Measurements from ENCODE around the gene RGS7. TPM values are rescaled to one million over a fixed set of nuclear protein-coding genes. Genes with fewer than 3 reads are reported as not detected.

RGS7 gene
- 0.18 TPM for polyA plus RNA-seq (2013, experiment 1 of 2)
- polyA plus RNA-seq (2013, experiment 2 of 2): not detected

DNA sequence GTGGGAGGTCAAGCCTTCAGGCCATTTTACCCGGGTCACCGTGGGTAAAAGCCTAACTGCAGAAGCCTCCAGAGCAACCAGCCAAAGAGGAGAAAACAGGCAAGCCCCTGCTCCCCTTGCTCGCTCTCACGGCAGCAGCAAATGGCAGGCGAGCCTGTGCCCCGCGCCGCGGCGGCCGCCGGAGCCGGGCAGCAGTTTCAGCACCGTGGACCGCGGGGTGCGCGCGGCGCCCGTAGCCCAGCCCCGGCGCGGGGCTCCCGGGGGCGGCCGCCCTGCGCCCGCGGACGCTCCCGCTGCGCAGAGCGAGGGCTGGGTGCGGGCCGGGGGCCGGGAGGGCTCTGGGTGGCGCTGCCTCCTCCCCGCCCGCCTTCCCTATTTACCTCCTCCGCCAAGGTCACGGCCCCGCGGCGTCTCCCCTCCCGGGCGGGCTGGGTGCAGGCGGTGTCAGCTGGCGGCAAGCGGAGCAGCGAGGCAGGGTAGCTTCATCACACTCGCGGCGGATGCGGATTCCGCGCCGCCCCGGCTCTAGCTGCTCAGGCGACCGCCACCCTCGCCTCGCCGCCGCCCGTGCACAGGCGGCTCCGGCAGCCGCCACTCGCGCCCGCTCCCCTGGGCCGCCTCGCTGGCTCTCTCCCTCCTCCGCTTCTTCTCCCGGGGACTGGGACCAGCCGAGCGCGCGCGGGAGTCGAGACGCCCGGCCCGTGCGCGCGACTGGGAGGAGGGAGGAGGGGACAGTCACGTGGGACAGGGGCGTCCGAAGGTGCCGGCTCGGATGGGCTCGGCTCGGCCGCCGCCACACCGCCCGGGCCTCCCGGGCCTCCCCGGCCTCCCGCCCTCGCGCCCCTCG is at the start of gene RGS7:
RGS7 (minus strand) TSS at position 687 of the 847 bp plus-strand sequence.
- Histone ChIP-seq H3K27ac (ENCODE audit: low read depth, low read length, severe bottlenecking) (no peak within 1 kb of the TSS), H3K9me3 (ENCODE audit: control insufficient read depth, low read length) (no peaks in the 10 kb centered on the region)
- WGBS, 2 experiments (ENCODE audit: insufficient coverage in 2 of 2): 0% methylated on average over 37 to 79 of the region's 105 CpGs

DNA sequence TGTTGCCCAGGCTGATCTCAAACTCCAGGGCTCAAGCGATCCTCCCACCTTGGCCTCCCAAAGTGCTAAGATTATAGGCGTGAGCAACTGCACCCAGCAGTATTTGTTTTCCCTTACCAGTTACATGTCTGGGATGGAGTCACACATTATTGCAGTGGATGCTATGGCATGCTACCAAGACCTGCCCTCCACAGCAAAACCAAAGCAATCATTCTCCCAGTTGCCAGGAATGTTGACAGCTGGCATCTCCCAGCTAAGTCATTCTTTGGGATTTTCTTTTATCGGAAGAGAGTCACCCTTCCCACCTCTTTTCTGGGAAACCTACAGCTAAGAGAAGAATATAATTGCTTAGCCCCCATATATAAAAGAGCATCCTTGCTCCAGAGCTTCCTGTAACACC is 49.4 kb upstream of the RGS7 start:
- 78 to 86% methylated on average over 2 to 3 of the region's 3 CpGs for WGBS, 2 experiments (ENCODE audit: insufficient coverage in 2 of 2)
- Histone ChIP-seq H3K4me3 (ENCODE audit: extremely low read depth, insufficient read depth, low read length, poor library complexity, severe bottlenecking) (no peak overlapping the region), H3K36me3 (ENCODE audit: control insufficient read depth, insufficient read depth, low read length) (no peaks in the 10 kb centered on the region), H3K4me1 (ENCODE audit: control insufficient read depth, insufficient read depth, low read length, poor library complexity, severe bottlenecking) (no peaks in the 10 kb centered on the region), H3K27ac (ENCODE audit: low read depth, low read length, severe bottlenecking) (no peak overlapping the region), H3K9me3 (ENCODE audit: control insufficient read depth, low read length) (no peaks in the 10 kb centered on the region)

More for the DNA sequence above, at the start of gene RGS7:
- no peaks in the 10 kb centered on the region for H3K36me3 ChIP-seq (ENCODE audit: control insufficient read depth, insufficient read depth, low read length)
- H3K4me3 ChIP-seq (ENCODE audit: extremely low read depth, insufficient read depth, low read length, poor library complexity, severe bottlenecking): peak within 1 kb of the TSS; percentile 48
- no peaks in the 10 kb centered on the region for H3K4me1 ChIP-seq (ENCODE audit: control insufficient read depth, insufficient read depth, low read length, poor library complexity, severe bottlenecking)

DNA sequence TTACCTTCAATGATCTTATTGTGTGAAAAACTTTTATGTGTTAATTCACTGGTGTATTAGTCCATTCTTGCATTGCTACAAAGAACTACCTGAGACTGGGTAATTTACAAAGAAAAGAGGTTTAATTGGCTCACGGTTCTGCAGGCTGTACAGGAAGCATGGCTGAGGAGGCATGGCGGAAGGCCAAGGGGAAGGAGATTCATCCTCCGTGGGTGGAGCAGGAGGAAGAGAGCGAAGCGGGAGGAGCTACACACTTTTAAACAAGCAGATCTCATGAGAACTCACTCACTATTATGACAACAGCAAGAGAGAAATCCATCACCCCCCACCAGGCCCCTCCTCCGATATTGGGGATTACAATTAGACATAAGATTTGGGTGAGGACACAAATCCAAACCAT is 44.2 kb upstream of the RGS7 start:
- WGBS, 2 experiments (ENCODE audit: insufficient coverage in 2 of 2): 93% methylated on average over 2 of the region's 6 CpGs; no CpG with 5 or more reads in 1 of the 2 experiments
- Histone ChIP-seq H3K27ac (ENCODE audit: low read depth, low read length, severe bottlenecking) (no peak overlapping the region), H3K4me1 (ENCODE audit: control insufficient read depth, insufficient read depth, low read length, poor library complexity, severe bottlenecking) (peaks cover 16% of the 10 kb centered on the region), H3K4me3 (ENCODE audit: extremely low read depth, insufficient read depth, low read length, poor library complexity, severe bottlenecking) (no peak overlapping the region), H3K9me3 (ENCODE audit: control insufficient read depth, low read length) (no peaks in the 10 kb centered on the region), H3K36me3 (ENCODE audit: control insufficient read depth, insufficient read depth, low read length) (no peaks in the 10 kb centered on the region)

DNA sequence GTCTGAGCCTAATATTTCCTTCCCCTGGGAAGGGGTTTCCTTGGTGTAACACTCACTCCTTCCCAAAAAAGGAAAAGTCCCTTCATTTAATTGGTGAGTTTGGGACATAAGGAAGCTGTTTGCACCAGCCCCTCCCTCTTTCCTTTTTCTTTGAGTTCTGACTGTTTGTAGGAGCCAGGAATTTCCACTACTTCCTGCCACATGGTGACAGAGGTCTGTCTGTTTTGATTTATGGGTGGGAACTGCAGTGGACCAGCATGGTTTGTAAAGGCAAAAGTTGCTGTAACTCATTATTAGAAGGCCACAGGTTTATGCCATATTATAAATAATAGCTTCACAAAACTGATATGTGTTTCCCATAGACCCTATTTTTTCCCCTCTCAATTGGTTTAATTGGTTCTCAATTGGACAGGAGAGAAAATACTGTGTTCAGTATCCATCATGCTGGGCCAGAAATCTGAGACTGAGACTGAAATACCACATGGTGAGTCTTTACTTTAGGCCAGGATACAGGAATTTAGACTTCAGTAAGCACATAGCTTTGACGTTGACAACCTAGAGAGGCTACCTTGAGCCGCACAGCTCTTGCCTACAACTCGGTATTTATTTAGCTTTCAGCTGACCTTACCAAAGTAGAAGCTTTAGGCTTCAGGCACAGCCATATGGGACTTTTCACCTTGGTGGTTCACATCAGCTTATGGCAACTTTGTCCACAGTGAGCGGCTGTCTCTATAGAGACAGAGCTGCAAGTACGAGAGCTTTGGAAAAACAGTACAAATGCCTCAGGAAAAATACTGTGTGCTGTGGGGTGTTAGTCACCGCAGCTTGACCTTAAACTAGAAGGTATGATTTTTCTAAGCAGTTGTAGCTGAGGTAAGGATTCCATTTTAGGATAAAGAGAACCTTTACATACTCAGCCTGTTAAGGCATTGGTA is 40.0 kb upstream of the RGS7 start:
- H3K4me1 ChIP-seq (ENCODE audit: control insufficient read depth, insufficient read depth, low read length, poor library complexity, severe bottlenecking): peaks cover 18% of the 10 kb centered on the region
- H3K36me3 ChIP-seq (ENCODE audit: control insufficient read depth, insufficient read depth, low read length): no peaks in the 10 kb centered on the region
- H3K27ac ChIP-seq (ENCODE audit: low read depth, low read length, severe bottlenecking): no peak overlapping the region
- no peaks in the 10 kb centered on the region for H3K9me3 ChIP-seq (ENCODE audit: control insufficient read depth, low read length)
- WGBS, 2 experiments (ENCODE audit: insufficient coverage in 2 of 2): 83 to 85% methylated on average over 5 to 6 of the region's 6 CpGs
- no peak overlapping the region for H3K4me3 ChIP-seq (ENCODE audit: extremely low read depth, insufficient read depth, low read length, poor library complexity, severe bottlenecking)

DNA sequence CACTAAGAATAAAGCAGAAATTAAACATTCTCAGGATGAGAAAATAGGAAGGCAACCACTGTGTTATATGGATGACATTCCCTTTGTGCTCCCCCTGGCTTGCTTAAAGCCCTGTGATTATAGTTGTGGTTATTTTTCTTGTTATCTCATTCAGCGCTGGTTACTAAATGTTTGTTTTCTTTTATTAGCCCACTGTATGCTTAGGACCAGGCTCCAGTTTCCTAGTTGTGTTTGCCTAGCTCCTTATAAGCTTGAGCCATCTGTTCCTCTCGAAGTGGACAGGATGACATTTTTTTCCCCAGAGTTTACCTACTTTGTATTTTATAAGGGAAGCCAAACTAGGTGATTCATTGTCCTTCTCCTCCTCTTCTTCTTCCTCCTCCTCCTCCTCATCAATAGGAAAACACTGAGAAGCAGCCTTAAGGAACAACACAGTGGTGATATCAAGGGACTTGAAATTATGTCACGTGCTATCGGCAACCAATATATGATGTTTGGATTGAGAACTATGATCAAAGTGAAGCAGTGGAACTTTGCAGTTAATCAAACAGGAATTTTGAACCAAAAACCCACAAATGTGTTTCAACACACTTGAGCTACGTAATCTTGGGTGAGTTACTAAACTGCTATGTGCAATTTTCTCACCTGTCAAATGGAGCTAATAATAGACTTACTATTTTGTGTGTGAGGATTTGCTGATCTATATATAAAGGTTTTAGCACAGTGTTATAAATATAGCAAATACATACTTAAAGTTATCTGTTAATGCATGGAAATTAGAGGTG is 35.1 kb upstream of the RGS7 start:
- H3K36me3 ChIP-seq (ENCODE audit: control insufficient read depth, insufficient read depth, low read length): no peaks in the 10 kb centered on the region
- H3K4me3 ChIP-seq (ENCODE audit: extremely low read depth, insufficient read depth, low read length, poor library complexity, severe bottlenecking): no peak overlapping the region
- 95 to 100% methylated on average over 2 to 3 of the region's 5 CpGs for WGBS, 2 experiments (ENCODE audit: insufficient coverage in 2 of 2)
- no peaks in the 10 kb centered on the region for H3K9me3 ChIP-seq (ENCODE audit: control insufficient read depth, low read length)
- H3K4me1 ChIP-seq (ENCODE audit: control insufficient read depth, insufficient read depth, low read length, poor library complexity, severe bottlenecking): peaks cover 11% of the 10 kb centered on the region
- no peak overlapping the region for H3K27ac ChIP-seq (ENCODE audit: low read depth, low read length, severe bottlenecking)

DNA sequence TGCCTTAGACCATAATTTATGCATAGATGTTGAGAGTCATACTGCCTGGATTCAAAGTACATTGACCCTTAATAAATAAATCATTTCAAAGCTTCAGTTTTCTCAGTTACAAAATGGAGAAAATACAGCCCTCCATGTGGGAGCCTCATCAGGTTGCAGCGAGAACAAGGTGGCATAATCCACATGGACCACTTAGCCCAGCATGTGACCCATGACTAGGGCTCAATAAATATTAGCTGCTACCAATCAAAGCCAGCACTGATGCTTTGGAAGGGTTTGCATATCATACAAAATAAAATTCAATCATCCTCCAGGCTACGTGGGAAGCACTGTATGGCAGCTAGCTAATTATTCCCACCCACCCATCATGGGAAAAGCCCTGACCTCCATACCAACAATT is 33.5 kb upstream of the RGS7 start:
- Histone ChIP-seq H3K36me3 (ENCODE audit: control insufficient read depth, insufficient read depth, low read length) (no peaks in the 10 kb centered on the region), H3K27ac (ENCODE audit: low read depth, low read length, severe bottlenecking) (no peak overlapping the region), H3K4me1 (ENCODE audit: control insufficient read depth, insufficient read depth, low read length, poor library complexity, severe bottlenecking) (no peaks in the 10 kb centered on the region), H3K4me3 (ENCODE audit: extremely low read depth, insufficient read depth, low read length, poor library complexity, severe bottlenecking) (no peak overlapping the region), H3K9me3 (ENCODE audit: control insufficient read depth, low read length) (no peaks in the 10 kb centered on the region)
- WGBS, 2 experiments (ENCODE audit: insufficient coverage in 2 of 2): 78 to 79% methylated on average over 2 of the region's 2 CpGs

DNA sequence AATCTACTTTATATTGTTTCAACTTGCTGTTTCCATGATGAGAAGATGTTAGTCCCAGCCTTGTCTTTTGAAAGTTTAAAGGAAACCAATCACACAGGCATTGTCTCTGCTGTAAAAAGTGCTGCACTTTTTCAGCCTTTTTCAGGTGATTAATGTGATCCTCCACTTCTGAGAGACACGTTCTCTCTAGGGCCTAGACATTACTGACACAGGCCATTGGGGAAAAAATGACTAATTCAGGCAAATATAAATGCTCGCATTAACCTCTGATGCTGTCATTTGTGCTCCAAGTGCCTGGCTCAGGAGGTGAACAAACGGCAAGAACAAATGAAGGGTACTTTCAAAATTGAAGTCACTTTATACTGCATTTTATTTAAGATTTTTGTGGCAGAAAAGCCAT is 32.4 kb upstream of the RGS7 start:
- Histone ChIP-seq H3K36me3 (ENCODE audit: control insufficient read depth, insufficient read depth, low read length) (no peaks in the 10 kb centered on the region), H3K4me1 (ENCODE audit: control insufficient read depth, insufficient read depth, low read length, poor library complexity, severe bottlenecking) (no peaks in the 10 kb centered on the region), H3K4me3 (ENCODE audit: extremely low read depth, insufficient read depth, low read length, poor library complexity, severe bottlenecking) (no peak overlapping the region), H3K27ac (ENCODE audit: low read depth, low read length, severe bottlenecking) (no peak overlapping the region), H3K9me3 (ENCODE audit: control insufficient read depth, low read length) (no peaks in the 10 kb centered on the region)
- 80 to 93% methylated on average over 2 of the region's 3 CpGs for WGBS, 2 experiments (ENCODE audit: insufficient coverage in 2 of 2)

DNA sequence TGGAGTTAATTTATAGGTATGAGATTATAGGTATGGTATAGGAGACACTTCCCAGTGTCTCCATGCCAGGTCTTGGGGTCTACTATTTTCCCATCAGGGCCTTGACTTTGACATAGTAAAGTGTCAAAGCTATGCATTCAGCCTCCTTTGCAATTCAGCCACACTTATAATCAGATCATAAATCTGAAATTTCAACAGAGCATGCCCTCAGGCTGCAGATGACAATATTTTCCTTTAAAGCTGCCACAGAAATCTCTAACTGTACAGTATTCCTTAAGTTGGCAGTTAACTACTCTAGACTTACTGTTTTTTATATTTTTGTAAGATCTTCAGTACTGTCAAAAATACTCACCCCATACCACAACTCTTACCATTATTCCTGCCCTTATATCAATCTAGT is 30.2 kb upstream of the RGS7 start:
- Histone ChIP-seq H3K4me3 (ENCODE audit: extremely low read depth, insufficient read depth, low read length, poor library complexity, severe bottlenecking) (no peak overlapping the region), H3K9me3 (ENCODE audit: control insufficient read depth, low read length) (no peaks in the 10 kb centered on the region), H3K36me3 (ENCODE audit: control insufficient read depth, insufficient read depth, low read length) (no peaks in the 10 kb centered on the region), H3K4me1 (ENCODE audit: control insufficient read depth, insufficient read depth, low read length, poor library complexity, severe bottlenecking) (no peaks in the 10 kb centered on the region), H3K27ac (ENCODE audit: low read depth, low read length, severe bottlenecking) (no peak overlapping the region)

DNA sequence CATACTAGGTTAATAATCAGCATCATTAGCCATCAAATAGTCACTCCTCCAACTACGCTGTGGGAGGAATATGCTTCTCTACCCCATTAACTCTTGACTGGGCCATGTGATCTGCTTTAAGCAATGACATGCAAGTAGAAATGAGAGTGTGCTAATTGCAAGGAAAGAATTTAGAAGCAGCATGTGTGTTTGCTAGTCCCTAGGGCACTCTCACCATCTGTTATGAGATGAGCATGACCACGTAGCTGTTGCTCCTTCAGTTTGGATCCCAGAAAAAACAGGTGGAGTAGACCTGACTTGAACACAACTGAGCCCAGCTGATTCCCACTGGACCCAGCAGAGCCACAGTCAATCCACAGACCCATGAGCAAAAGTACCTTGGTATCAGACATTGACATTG is 19.7 kb upstream of the RGS7 start:
- 75 to 100% methylated on average over 1 of the region's 2 CpGs for WGBS, 2 experiments (ENCODE audit: insufficient coverage in 2 of 2)
- no peaks in the 10 kb centered on the region for H3K9me3 ChIP-seq (ENCODE audit: control insufficient read depth, low read length)

DNA sequence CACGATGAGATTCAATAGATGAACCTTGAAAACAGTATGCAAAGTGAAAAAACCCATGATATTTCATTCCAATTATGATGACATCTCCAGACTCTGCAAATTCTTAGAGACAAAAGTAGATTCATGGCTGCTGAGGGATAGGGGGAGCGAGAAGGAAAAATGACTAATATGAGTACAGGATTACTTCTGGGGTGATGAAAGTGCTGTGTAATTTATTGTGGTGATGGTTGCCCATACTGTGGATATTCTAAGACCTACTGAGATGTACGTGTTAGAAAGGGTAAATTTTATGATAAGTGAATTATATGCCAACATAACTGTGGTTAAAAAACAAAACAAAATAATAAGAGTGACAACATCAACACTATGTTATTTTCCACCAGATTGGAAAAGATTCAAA is 18.9 kb upstream of the RGS7 start:
- Histone ChIP-seq H3K9me3 (ENCODE audit: control insufficient read depth, low read length) (no peaks in the 10 kb centered on the region), H3K27ac (ENCODE audit: low read depth, low read length, severe bottlenecking) (no peak overlapping the region), H3K4me3 (ENCODE audit: extremely low read depth, insufficient read depth, low read length, poor library complexity, severe bottlenecking) (no peak overlapping the region), H3K4me1 (ENCODE audit: control insufficient read depth, insufficient read depth, low read length, poor library complexity, severe bottlenecking) (no peaks in the 10 kb centered on the region), H3K36me3 (ENCODE audit: control insufficient read depth, insufficient read depth, low read length) (no peaks in the 10 kb centered on the region)
- WGBS, 2 experiments (ENCODE audit: insufficient coverage in 2 of 2): 73 to 100% methylated on average over 1 of the region's 3 CpGs

More for the DNA sequence above, 19.7 kb upstream of the RGS7 start:
- no peaks in the 10 kb centered on the region for H3K4me1 ChIP-seq (ENCODE audit: control insufficient read depth, insufficient read depth, low read length, poor library complexity, severe bottlenecking)
- no peak overlapping the region for H3K27ac ChIP-seq (ENCODE audit: low read depth, low read length, severe bottlenecking)
- H3K4me3 ChIP-seq (ENCODE audit: extremely low read depth, insufficient read depth, low read length, poor library complexity, severe bottlenecking): no peak overlapping the region
- H3K36me3 ChIP-seq (ENCODE audit: control insufficient read depth, insufficient read depth, low read length): no peaks in the 10 kb centered on the region
